CD4-positive, alpha-beta T cell (primary cell): Measurements from ENCODE around the gene FBXL12. TPM values are rescaled to one million over a fixed set of nuclear protein-coding genes. Genes with fewer than 3 reads are reported as not detected.

Experiments
- ATAC-seq: fragments of 200-7000 bp; cut with Tn5 transposase; one replicate; pipeline ENCODE4 v1.10.0; 2022; ENCODE audit warnings: mild to moderate bottlenecking; ENCODE audit not compliant: poor library complexity
- CTCF ChIA-PET: fragments of 350-600 bp; sonication (Branson Sonifier 250); formaldehyde crosslinking; loops from one replicate; lab custom pipeline; 2021; ENCODE audit warnings: antibody characterized with exemption, inconsistent platforms; lab: Charles Lee
- POLR2A ChIA-PET: fragments of 350-600 bp; sonication (Branson Sonifier 250); formaldehyde crosslinking; loops from one replicate; lab custom pipeline; 2021; ENCODE audit warnings: antibody characterized with exemption, inconsistent platforms; lab: Charles Lee
- DNase-seq, 14 experiments: peaks; one replicate each; pipeline ENCODE4 v3.0.0-alpha.2; 2013 to 2020; ENCODE audit warnings: mixed read lengths in 2 of 14
- H3K27ac ChIP-seq, 2 donors: one replicate each; pipeline versions ENCODE4 v1.5.1 to v1.7.0; 2013; ENCODE audit warnings: low read length in 2 of 2, low read depth in 1 of 2, mild to moderate bottlenecking in 1 of 2
- H3K27me3 ChIP-seq, 2 experiments: 1 replicate in 1 of 2; 2 replicates in 1 of 2; pipeline versions ENCODE4 v1.6.1 to v1.7.0; 2013; ENCODE audit warnings: low read length in 2 of 2, control low read depth in 1 of 2, mild to moderate bottlenecking in 1 of 2, moderate library complexity in 1 of 2; ENCODE audit not compliant: insufficient read depth in 2 of 2, control insufficient read depth in 1 of 2
- H3K36me3 ChIP-seq: one replicate; pipeline ENCODE4 v1.6.1; 2013; ENCODE audit warnings: low read length, control low read depth; ENCODE audit not compliant: insufficient read depth
- H3K4me1 ChIP-seq: one replicate; pipeline ENCODE4 v1.6.1; 2013; ENCODE audit warnings: low read length, control low read depth; ENCODE audit not compliant: insufficient read depth
- H3K4me3 ChIP-seq: one replicate; pipeline ENCODE4 v1.5.1; 2013; ENCODE audit warnings: mild to moderate bottlenecking, low read length, moderate library complexity
- H3K9me3 ChIP-seq, 2 experiments: 1 replicate in 1 of 2; 2 replicates in 1 of 2; pipeline versions ENCODE4 v1.6.1 to v1.7.0; 2013; ENCODE audit warnings: low read length in 2 of 2, mild to moderate bottlenecking in 2 of 2, control low read depth in 1 of 2, moderate library complexity in 1 of 2; ENCODE audit not compliant: control insufficient read depth in 1 of 2, insufficient read depth in 1 of 2
- H3K27ac Mint-ChIP-seq: one replicate; pipeline ENCODE4 v1.8.0; 2020; ENCODE audit warnings: mixed read lengths
- H3K27me3 Mint-ChIP-seq: one replicate; pipeline ENCODE4 v1.8.0; 2021; ENCODE audit warnings: mixed read lengths
- H3K36me3 Mint-ChIP-seq: one replicate; pipeline ENCODE4 v1.8.0; 2021; ENCODE audit warnings: low read depth, mixed read lengths
- H3K4me1 Mint-ChIP-seq: one replicate; pipeline ENCODE4 v1.8.0; 2021; ENCODE audit warnings: low read depth, mixed read lengths
- H3K4me3 Mint-ChIP-seq: one replicate; pipeline ENCODE4 v1.8.0; 2020; ENCODE audit warnings: mild to moderate bottlenecking, mixed read lengths
- H3K9me3 Mint-ChIP-seq: one replicate; pipeline ENCODE4 v1.8.0; 2020; ENCODE audit warnings: mixed read lengths
- intact Hi-C, 2 experiments: fragments of 100-400 bp; cut with DNase I in 1 of 2; cut with micrococcal nuclease in 1 of 2; formaldehyde crosslinking; loops; one replicate each; pipeline versions ENCODE4 v1.15.1 to v1.9.0; 2023 to 2025; cut with DNase I, micrococcal nuclease
- total RNA-seq, 174 experiments: library from RNA in 2 of 174; stranded (reverse) in 2 of 174; gene quantifications; one replicate each; pipeline ENCODE4 v1.2.3 and lab custom pipeline; 2021 to 2026
- TF ChIP-seq, protein P1 (sequence below): fragments of 200-600 bp; IDR thresholded peaks from one replicate; pipeline ENCODE4 v1.8.0; 2022; ENCODE audit warnings: antibody characterized with exemption, mild to moderate bottlenecking

The FBXL12 gene
- total RNA-seq, 2 experiments from 2014 or later, result 33.4 to 38.4 TPM

DNA sequence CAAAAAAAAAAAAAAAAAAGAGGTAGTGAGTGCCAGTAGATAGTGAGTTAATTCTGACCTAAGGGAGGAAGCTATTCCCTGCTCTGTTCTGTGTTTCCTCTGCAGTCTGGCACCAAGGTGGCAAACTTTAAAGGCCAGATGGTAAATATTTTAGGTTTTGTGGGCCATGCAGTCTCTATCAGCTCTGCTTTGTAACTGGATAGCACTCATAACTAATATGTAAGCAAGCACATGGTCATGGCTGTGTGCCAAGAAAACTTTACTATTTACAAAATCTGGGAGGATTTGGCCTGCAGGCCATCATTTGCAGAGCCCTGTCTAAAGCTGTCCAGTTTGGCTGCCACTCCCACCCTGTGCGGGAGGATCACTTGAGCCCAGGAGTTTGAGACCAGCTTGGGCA is 20.5 kb upstream of the FBXL12 start:
- peaks cover 32% of the 10 kb centered on the region for H3K4me1 ChIP-seq
- no peak overlapping the region for H3K27ac ChIP-seq
- Mint-ChIP-seq H3K36me3 (peaks cover 75% of the 10 kb centered on the region), H3K4me3 (no peak overlapping the region), H3K27ac (no peak overlapping the region), H3K9me3 (no peaks in the 10 kb centered on the region), H3K27me3 (no peaks in the 10 kb centered on the region), H3K4me1 (peaks cover 28% of the 10 kb centered on the region)
- H3K9me3 ChIP-seq, result peaks cover 0 to 20% of the 10 kb centered on the region in 2 experiments
- no peak overlapping the region for H3K4me3 ChIP-seq
- CTCF ChIA-PET, result interaction anchor here (0.6 to 1.2 kb wide), 2 partner anchors 19 to 162 kb away, joined by 3 to 4 read pairs; no protein-coding TSS in a partner anchor
- POLR2A ChIA-PET, result interaction anchor here (0.7 to 1.3 kb wide), 2 partner anchors 19 to 30 kb away, joined by 3 to 6 read pairs; no protein-coding TSS in a partner anchor
- ATAC-seq (no peak), DNase-seq (no peak)
- intact Hi-C loops, result loop anchor here (10.0 kb wide), 3 partner anchors 245 to 565 kb away; partner anchors contain the start of genes CDC37 (in 1 of the 2), MRPL4 (in 1 of the 2) and SHFL (in 1 of the 2)
- no peaks in the 10 kb centered on the region for H3K27me3 ChIP-seq
- TF ChIP-seq, protein P1, sequence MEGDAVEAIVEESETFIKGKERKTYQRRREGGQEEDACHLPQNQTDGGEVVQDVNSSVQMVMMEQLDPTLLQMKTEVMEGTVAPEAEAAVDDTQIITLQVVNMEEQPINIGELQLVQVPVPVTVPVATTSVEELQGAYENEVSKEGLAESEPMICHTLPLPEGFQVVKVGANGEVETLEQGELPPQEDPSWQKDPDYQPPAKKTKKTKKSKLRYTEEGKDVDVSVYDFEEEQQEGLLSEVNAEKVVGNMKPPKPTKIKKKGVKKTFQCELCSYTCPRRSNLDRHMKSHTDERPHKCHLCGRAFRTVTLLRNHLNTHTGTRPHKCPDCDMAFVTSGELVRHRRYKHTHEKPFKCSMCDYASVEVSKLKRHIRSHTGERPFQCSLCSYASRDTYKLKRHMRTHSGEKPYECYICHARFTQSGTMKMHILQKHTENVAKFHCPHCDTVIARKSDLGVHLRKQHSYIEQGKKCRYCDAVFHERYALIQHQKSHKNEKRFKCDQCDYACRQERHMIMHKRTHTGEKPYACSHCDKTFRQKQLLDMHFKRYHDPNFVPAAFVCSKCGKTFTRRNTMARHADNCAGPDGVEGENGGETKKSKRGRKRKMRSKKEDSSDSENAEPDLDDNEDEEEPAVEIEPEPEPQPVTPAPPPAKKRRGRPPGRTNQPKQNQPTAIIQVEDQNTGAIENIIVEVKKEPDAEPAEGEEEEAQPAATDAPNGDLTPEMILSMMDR, result no peak
- H3K36me3 ChIP-seq, result peaks cover 58% of the 10 kb centered on the region

DNA sequence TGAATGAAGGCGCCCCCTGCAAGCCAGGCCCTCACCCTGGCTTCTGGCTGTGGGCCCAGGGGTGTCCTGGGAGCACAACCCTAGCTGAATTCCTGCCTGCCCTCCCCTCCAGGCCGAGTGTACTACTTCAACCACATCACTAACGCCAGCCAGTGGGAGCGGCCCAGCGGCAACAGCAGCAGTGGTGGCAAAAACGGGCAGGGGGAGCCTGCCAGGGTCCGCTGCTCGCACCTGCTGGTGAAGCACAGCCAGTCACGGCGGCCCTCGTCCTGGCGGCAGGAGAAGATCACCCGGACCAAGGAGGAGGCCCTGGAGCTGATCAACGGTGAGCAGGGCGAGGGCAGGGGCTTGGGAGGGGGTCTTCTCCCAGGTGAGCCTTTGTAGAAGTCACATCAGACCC is 19.4 kb upstream of the FBXL12 start:
- H3K4me1 ChIP-seq, result peaks cover 33% of the 10 kb centered on the region
- TF ChIP-seq, protein P1, result no peak
- CTCF ChIA-PET, result no interaction called here
- Mint-ChIP-seq H3K36me3 (peaks cover 66% of the 10 kb centered on the region), H3K4me1 (peaks cover 28% of the 10 kb centered on the region), H3K4me3 (no peak overlapping the region), H3K27ac (no peak overlapping the region), H3K27me3 (no peaks in the 10 kb centered on the region), H3K9me3 (no peaks in the 10 kb centered on the region)
- POLR2A ChIA-PET, result interaction anchor here (1.1 kb wide), 1 partner anchor 20 kb away, joined by 6 read pairs; no protein-coding TSS in a partner anchor
- DNase-seq (no peak), ATAC-seq (no peak)
- H3K27ac ChIP-seq, result no peak overlapping the region
- H3K27me3 ChIP-seq, result no peaks in the 10 kb centered on the region
- H3K36me3 ChIP-seq, result peaks cover 48% of the 10 kb centered on the region
- no peak overlapping the region for H3K4me3 ChIP-seq
- H3K9me3 ChIP-seq, result peaks cover 0 to 12% of the 10 kb centered on the region in 2 experiments
- intact Hi-C loops, result loop anchor here (10.0 kb wide), 3 partner anchors 246 to 566 kb away; partner anchors contain the start of genes CDC37 (in 1 of the 2), MRPL4 (in 1 of the 2) and SHFL (in 1 of the 2)

DNA sequence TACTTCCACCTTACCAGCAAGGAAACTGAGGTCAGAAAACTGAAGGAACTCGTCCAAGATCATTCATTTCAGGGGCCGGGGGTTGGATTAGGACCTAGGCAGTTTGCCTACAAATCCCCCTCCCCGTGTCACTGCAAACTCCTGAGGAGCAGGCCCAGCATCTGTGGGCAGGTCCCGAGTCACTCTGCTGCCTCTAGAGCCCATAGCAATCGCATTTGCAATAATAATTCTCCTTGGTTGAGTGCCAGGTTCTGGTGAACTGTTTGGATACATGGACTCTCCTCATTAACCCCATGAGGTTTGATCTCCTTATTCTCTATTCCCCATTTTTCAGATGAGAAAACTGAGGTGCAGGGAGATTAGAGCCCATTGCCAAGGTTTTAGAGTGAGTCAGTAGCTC is 17.1 kb upstream of the FBXL12 start:
- no peak for ATAC-seq

More for the DNA sequence above, 17.1 kb upstream of the FBXL12 start:
- peaks cover 29% of the 10 kb centered on the region for H3K36me3 ChIP-seq
- peaks cover 21% of the 10 kb centered on the region for H3K4me1 Mint-ChIP-seq
- peak overlapping the region; percentile 89 for H3K4me3 Mint-ChIP-seq
- TF ChIP-seq, protein P1, result no peak
- no peak overlapping the region for H3K27ac ChIP-seq
- intact Hi-C loops, result loop anchor here (2.0 to 10.0 kb wide), 4 partner anchors 27 to 569 kb away; partner anchors contain the start of genes CDC37 (in 1 of the 2), MRPL4 (in 1 of the 2) and SHFL (in 1 of the 2)
- peak in 1 of 14 experiments; percentile 31 for DNase-seq
- CTCF ChIA-PET, result interaction anchor here (1.3 kb wide), 1 partner anchor 8 kb away, joined by 3 read pairs; no protein-coding TSS in a partner anchor
- no peaks in the 10 kb centered on the region for H3K27me3 Mint-ChIP-seq
- H3K36me3 Mint-ChIP-seq, result peaks cover 43% of the 10 kb centered on the region
- H3K4me3 ChIP-seq, result peak overlapping the region; percentile 81
- H3K27me3 ChIP-seq, result no peaks in the 10 kb centered on the region
- POLR2A ChIA-PET, result interaction anchor here (1.1 to 1.3 kb wide), 2 partner anchors 8 to 435 kb away, joined by 3 to 4 read pairs; partner anchors contain the start of gene UBL5
- H3K4me1 ChIP-seq, result peaks cover 33% of the 10 kb centered on the region
- H3K9me3 Mint-ChIP-seq, result no peaks in the 10 kb centered on the region
- H3K27ac Mint-ChIP-seq, result peak overlapping the region; percentile 82
- H3K9me3 ChIP-seq, result no peaks in the 10 kb centered on the region
